Measurements from ENCODE around the gene CLN5.
"Not testable (repeated sequence)": the region's sequence is repeated elsewhere in the genome, so short reads cannot be mapped to it uniquely, and the experiment has no call there.

The CLN5 gene

DNA sequence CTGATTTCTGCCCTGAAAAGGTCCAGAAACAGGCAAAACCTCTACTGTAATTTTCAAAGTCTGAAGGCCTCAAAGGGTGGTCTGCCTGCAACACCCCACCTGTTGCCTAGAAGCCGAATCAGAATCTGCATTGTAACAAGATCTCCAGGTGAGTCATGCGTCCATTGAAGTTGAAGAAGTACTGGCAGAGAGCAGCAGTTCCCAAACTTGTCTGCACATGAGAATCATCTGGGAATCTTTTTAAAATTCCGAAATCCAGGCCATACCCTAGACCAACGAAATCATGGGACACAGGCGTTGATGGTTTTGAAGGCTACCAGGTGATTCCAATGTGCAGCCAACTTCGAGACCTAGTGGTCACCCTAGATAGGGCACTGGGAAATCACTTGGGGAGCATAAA is 16.0 kb upstream of the CLN5 start:
- no peak for DNase-seq (ENCODE audit: low read depth in 2 of 2)

DNA sequence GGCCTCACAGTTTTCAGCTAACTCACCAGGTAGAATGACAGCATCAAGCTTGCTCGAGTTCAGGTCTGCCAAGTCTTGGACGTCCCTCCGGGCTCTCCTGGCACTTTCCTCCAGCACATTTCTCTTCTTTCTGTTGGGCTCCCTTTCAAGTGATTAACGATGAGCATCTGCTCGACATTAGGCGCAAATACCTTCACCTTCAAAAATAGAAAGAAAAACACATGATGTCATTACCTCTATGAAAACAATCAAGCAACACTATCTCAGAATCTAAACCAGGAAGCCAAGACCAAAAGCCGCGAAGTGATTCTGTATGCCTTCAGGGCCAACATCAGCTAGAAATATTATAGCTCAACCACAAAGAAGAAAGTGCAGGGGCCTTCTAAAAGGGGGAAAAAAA is 15.4 kb upstream of the CLN5 start:
- no peak for DNase-seq (ENCODE audit: low read depth in 2 of 2)

DNA sequence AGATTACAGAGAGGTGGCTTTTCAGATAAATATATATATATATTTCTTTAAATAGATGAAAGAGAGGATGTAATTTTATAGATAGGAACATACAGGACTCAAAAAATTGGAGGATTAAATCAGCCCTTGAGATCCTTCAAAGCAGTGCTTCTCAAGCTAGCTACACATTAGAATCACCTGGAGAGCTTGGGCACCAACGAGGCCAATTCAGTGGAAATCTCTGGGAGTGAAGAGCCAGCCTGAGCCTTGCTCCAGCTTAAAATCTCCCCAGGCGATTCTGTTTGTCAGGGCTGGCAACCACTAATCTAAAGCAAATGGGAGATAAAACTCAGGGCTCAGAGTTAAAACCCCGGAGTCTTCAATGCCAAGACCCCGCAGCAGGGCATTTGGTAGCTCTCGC is 15.0 kb upstream of the CLN5 start:
- DNase-seq (ENCODE audit: low read depth in 2 of 2) = no peak

DNA sequence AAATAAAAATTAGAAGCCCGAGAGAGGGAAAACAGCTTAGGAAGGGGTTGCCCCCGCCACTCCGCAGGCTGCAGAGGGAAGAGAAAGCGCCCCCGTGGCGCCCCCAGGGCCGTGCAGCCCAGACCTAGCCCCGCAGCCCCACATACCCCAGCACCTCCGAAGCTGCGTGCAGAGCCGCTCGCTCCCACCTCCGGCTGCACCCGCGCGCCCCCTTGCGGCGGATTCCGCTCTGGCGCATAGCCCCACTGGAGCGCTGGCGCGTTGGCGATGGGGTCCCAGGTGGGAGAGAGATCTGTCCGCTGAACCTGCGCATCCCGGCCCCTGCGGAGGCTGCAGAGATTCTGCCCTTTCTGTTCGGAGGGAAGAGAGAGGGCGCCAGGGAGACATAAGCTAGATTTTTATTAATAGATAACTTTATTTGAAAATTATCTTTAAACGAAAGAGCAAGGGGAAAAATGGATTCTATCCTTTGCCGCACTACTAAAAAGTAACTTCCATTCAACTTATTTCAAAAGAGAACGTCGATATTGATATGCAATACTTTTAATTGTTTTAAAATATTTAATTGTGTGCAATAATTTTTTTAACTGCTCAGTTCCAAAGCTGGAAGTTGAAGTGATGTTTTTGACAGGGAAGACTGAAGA is 11.7 kb upstream of the CLN5 start:
- DNase-seq (ENCODE audit: low read depth in 2 of 2) = peak; percentile 81 to 89

DNA sequence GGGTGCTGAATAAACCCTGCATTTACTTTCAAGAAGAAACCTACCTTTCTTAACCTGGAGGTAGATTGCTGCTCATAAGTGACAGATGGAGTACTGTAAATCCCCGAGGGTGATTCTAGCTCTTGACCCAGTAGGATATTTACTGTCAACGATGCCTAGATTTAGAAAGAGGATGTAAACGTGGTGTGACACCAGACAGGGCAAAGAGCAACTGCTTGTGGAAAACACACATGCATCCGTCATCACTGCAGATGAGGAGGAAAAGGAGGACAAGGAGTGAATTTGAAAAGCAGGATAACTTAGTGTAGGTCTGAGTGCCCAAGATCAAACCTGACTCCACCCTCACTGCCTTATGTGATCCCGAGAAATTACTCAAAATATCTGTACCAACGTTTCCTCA is 9.8 kb upstream of the CLN5 start:
- DNase-seq (ENCODE audit: low read depth in 2 of 2) = no peak

DNA sequence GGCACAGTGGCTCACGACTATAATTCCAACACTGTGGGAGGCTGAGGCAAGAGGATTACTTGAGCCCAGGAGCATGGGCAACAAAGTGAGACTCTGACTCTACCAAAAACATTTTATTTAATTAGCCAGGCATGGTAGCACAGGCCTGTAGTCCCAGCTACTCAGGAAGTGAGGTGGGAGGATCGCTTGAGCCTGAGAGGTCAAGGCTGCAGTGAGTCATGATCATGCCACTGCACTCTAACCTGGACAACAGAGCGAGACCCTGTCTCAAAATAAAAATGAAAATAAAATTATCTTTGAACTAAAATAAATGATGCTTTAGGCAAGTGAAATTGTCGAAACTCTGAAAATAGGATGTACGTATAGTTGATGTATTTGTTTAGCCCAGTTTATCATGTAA is 8.2 kb upstream of the CLN5 start:
- no peak for DNase-seq (ENCODE audit: low read depth in 2 of 2)

DNA sequence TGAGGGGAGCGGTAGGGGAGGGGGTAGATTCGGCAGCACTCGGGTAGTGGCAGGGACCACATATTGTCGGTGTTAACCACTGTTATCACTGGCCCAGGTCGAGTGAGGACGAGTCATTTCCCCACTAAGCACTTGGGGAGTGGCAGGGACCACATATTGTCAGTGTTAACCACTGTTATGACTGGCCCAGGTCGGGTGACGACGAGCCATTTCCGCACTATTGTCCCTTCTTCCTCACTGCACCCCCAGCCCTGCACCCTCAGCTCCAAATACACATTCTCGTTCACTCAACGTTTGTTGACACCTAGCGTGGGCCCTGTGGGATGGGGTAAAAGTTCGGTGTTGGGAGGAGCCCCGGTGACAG is 467 bp upstream of the CLN5 start:
- DNase-seq (ENCODE audit: low read depth in 2 of 2) = peak; percentile 43 to 54

DNA sequence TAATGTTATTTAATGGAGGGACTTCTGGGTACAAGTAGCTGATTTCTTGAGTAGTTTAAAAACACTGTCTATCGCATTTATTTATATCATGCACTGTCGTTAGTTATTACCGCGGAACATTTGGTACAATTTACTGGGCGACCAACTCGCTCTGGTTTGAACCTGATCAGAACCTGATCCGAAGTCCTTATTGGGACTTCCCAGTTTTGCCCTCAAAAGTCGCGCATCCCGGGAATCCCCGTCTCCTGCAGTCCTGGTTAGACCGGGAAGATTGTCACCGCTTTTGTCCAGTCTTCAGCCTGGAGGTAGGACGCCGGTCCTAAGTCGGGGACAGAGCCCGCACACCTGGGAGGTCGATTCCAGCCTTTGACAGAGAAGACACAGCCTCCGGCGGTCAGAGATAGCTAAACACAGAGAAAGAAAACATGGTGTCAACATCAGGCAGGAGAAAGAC is 694 bp downstream of the CLN5 start:
- peak in 1 of 2 donors; percentile 7 for DNase-seq (ENCODE audit: low read depth in 2 of 2)

DNA sequence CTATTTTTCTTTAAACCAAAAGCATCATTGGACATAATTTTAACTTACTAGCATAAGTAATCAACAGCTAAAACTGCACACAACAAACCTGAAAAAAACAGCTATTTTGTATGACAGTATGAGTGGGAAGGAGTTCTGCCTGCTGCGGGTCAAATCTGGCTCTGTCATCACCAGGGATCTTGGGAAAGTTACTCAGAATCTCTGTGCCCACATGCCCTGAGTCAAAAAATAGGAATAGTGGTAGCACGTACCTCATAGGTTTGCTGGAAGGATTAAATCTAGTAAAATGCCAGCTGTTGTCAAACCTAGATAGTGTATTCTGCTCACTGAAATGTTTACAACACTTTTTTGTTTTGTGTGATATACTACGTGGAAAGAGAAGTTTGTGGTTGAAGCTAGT is 1.1 kb downstream of the CLN5 start:
- no peak for DNase-seq (ENCODE audit: low read depth in 2 of 2)

DNA sequence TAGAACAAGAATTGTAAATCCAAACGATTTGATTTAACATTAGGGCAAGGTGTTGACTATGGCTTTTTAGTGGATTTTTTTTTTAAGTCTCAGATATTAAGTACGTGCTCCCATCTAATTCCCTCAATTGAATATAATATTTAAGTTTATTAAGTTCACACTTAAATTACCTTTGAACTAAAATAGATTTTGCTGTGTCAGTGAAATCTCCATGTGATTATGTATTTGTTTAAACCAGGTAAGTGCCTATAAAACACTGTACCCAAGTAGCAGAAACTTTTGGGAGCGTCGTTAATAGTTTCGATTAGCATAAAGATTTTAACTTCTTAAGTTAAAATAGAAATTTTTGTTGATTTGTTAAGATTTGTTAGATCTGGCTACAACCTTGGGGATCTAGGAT is 1.6 kb downstream of the CLN5 start:
- no peak for DNase-seq (ENCODE audit: low read depth in 2 of 2)

DNA sequence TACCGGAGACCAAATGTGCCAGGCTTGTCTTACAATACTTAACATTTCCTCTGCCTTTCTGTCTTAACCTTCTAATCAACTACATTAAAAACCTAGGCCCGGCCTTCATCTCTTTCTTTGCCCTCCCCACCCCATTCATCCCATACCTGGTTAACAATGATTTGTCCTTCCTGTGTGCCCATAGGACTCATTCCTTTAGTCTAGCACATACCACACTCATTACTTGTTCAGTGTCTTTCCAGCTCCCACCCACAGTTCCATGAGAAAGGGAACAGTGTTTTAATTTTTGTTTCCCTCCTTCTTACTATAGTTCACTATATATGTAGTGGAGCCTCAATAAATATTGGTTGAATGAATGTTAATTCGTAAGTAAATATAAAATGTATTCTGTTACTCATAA is 2.4 kb downstream of the CLN5 start:
- no peak for DNase-seq (ENCODE audit: low read depth in 2 of 2)

DNA sequence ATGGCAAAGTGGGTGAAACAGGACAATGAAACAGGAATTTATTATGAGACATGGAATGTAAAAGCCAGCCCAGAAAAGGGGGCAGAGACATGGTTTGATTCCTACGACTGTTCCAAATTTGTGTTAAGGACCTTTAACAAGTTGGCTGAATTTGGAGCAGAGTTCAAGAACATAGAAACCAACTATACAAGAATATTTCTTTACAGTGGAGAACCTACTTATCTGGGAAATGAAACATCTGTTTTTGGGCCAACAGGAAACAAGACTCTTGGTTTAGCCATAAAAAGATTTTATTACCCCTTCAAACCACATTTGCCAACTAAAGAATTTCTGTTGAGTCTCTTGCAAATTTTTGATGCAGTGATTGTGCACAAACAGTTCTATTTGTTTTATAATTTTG is 8.6 kb downstream of the CLN5 start:
- no peak for DNase-seq (ENCODE audit: low read depth in 2 of 2)

DNA sequence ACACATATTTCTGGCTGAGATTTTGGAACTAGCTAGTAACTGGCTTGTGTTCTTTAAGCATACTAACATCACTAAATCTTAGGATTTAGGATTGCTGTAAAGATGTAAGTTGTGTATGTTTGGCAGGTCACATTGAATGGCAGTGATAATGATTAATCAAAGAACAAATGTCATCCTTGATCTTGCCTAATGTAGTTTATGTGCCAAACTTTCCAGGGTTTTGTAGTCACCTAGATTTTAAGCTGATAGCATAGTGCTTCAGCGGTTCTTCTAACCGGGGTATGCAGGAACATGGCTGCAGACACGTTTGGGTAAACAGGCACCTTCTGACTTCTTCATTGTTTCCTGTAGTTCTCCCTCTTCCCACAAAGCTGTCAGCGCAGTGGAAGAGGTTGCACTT is 9.7 kb downstream of the CLN5 start:
- DNase-seq (ENCODE audit: low read depth in 2 of 2) = no peak

DNA sequence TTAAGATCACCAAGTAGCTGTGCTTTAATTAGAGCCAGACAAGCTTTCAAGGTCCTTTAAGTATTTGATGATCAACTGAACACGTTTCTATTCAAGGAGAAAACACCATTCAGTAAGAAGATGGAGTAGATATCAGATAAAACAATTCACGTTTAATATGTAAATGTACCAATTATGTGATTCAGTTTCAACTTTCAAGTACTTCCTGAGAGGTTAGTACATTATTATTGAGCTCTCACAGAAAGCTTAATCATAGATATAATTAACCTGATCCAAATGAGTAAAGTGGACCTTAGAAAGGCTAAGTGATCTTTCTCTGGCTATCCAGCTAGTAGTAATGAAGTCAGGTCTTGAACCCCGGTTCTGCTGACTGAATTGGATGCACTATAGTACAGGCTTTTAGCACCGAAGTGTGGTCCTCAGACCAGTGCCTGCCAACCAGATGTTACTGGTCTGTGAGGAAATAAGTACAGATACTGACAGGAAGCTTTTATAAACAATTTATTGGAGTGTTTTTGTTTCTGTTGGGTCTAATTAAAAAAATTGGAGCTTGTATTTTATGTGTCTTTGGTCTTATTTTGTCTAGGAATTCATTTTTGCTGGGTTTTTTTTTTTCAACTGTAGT is 10.2 kb downstream of the CLN5 start:
- no peak for DNase-seq (ENCODE audit: low read depth in 2 of 2)

DNA sequence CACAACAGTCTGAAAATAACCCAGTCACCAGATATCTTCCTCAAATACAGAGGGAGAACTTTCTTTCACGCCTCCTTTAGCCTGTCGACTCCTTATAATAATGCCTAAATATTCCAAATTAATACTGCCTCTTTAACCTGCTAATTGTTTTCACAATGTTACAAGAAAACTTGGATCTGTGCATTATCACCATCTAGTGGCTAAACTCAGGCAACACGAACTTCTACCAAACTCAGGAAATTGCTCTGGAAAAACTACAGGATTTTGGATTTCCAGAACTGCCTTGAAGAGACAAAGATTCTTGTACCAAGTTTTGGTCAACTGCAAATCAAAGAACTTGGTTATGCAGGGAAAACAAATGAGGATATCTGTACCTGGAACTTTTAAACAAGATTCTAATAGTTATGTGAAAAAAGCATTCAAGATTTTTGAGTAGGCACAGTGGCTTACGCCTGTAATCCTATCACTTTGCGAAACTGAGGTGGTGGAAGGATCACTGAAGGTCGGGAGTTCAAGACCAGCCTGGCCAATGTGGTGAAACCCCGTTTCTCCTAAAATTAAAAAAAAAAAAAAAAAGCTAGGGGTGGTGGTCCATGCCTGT is 10.8 kb downstream of the CLN5 start:
- no peak for DNase-seq (ENCODE audit: low read depth in 2 of 2)

DNA sequence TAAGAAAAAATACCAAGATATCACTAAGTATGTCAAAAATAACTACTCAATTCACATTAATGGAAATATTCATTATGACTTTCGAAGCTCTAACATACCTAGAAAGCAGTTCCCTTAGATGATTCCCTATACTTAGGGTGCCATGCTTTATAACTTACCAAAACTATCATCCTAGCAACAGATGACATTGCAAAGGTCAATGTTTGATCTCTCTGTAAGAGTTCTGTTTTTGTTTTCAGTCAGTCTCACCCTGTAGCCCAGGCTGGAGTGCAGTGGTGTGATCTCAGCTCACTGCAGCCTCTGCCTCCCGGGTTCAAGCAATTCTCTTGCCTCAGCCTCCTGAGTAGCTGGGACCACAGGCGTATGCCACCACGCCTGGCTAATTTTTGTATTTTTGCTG is 16.5 kb downstream of the CLN5 start:
- not testable (repeated sequence) for DNase-seq (ENCODE audit: low read depth in 2 of 2)

DNA sequence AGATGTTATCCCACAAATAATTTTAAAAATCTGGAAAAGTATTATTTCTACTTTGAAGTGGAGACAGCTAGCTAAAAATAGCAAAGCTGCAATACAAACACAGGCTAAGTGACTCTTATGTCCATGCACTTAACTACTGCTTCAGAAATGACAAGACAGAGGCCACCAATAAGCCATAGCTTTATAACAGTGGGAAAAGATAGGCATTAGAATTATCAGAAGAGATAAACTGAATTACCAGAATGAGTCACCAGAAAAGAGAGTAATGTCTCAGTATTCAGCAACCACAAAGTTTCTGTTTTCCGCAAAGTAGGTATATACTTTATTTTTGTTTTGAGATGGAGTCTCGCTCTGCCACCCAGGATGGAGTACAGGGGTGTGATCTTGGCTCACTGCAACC is 17.1 kb downstream of the CLN5 start:
- DNase-seq (ENCODE audit: low read depth in 2 of 2) = no peak

DNA sequence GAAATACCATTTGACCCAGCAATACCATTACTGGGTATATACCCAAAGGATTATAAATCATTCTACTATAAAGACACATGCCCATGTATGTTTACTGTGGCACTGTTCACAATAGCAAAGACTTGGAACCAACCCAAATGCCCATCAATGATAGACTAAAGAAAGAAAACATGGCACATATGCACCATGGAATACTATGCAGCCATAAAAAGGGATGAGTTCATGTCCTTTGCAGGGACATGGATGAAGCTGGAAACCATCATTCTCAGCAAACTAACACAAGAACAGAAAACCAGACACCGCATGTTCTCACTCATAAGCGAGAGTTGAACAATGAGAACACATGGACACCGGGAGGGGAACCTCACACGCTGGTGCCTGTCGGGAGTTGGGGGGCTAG is 17.8 kb downstream of the CLN5 start:
- DNase-seq (ENCODE audit: low read depth in 2 of 2) = not testable (repeated sequence)

DNA sequence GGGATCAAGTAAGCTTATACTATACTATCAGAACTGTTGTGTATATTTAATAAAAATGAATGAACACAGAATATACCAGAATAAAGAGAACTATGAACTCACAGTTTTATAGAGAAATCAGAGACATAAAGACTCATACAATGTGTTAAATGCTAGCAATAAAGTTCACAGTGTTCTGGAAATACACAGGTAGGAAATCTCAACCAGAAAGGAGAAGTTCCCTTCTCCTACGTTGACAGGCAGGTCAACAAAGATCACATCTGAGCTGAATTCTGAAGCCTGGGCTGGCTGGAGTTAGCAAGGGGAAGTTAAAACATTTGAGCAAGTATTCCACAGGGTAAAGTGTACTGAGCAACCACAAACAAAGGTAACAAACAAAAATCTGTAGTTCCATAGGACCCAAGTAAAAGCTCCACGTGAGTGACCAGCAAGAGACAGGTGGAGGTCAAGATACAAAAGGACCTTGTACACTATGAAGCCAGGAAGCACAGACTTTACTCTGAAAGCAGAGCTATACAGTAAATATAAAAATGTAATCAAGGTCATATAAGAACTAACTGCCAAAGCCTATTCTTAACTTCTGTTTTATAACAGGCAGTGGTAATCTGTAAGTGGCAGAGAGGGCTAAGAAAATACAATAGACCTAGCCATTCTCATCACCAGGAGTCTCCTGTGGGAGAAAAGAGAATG is 22.1 kb downstream of the CLN5 start:
- DNase-seq (ENCODE audit: low read depth in 2 of 2) = no peak

DNA sequence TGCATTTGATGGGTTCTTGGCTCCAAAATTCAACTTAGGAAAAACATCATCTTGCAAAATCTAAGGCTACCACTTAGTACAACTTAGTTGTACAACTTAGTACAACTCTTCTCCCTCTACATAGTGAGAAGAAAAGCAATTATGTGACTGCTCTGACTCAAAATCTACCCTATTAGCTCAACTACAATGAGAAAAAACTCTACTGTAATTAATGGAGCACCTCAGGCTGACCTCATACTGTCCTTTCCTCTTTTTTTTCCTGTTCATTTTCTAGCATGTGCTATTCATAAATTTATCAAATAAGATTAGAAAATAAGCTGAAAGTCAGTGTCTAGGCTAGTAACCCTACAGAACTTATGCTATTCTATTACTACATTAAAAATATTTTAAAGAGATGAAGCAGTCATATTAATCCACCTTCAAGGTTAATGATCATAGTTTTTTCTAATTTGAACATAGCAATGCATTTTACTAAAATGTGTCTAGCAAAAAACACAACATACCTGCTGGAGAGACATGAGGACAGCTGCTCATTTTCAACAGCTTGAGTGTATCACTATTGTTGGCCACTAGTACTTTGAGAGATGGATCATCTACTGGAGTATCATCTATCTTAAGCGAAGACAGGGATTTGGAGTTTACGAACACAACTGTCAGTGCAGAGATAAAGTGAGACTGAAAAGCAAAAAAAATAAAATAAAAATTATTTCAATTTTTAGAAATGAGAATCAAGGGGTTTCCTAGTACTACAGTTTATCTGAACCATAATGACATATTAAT is 23.2 kb downstream of the CLN5 start:
- DNase-seq (ENCODE audit: low read depth in 2 of 2) = no peak

DNA sequence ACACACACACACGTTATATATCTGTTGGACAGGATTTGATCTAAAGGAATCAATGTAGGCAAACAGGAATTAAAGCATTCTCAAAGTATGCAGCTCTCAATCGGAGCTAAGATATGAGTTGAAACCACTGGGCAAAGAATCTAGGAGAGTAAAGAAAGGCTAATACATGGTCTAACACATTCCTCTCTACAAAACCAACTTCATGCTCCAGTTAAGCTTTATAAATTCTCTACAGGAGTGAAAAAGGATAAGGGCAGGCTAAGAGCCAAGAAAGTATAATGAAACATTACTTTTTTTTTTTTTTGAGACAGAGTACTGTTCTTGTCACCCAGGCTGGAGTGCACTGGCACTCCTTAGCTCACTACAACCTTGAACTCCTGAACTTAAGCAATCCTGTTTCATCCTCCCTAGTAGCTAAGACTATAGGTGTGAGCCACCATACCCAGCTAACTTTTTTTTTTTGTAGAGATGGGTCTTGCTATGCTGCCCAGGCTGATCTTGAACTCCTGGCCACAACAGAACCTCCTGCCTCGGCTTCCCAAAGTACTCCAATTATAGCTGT is 24.5 kb downstream of the CLN5 start:
- no peak for DNase-seq (ENCODE audit: low read depth in 2 of 2)

Measured in stimulated activated CD4-positive, alpha-beta T cell treated with anti-CD3 and anti-CD28 coated beads, Interleukin-4, amount 100 ng/mL, for 48 hours (primary cell).